ENCODE measurements around the gene DPH2. TPM values are rescaled to one million over a fixed set of nuclear protein-coding genes. Genes with fewer than 3 reads are reported as not detected.

The DPH2 gene
- polyA plus RNA-seq, 3 donors = 13.0 to 23.6 (median 14.1) TPM

DNA sequence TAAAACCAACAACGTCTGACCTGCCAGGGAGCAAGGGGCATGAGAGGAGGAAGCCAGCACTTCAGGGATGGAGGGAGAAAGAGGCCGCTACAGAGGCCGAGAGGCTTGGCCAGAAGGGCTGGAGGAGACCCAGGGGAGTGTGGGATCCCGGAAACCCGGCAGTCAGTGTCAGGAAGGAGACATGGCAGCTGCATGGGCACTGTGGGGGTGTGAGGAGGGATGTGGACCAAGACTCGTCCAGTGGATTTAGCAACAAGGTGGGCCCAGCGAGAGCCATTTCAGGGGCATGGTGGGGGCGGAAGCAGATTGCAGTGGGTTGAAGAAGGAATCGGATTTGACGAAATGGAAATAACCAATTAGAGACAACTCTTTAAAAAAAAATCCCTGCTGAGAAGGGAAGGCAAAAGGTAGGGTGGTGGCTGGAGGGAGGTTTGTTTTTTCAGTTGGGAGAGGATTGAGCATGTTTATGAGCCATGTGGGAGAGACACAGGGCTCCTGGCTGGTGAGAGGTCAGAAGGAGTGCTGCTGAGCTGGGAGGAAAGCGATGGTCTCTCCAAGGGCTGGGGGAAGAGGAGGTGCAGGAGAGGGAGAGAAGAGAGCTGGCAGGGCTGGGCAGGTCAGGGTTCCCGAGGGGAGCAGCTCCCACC is 13.6 kb downstream of the DPH2 start:
- Histone ChIP-seq H3K9ac (ENCODE audit: insufficient read depth, low read length, poor library complexity, severe bottlenecking) (no peak overlapping the region), H2AFZ (ENCODE audit: insufficient read depth, low read depth, low read length, poor library complexity, severe bottlenecking) (peak overlapping the region; percentile 52), H3K27me3 (ENCODE audit: control insufficient read depth in 2 of 2, insufficient read depth in 2 of 2, low read length in 2 of 2) (no peaks in the 10 kb centered on the region), H3K36me3 (replicated peaks in 1 of 2; ENCODE audit: control insufficient read depth in 1 of 2, insufficient read depth in 2 of 2, low read length in 2 of 2) (peaks cover 0 to under 1% of the 10 kb centered on the region in 2 donors), H3K4me3 (replicated peaks in 1 of 3; ENCODE audit: low read depth in 2 of 3, low read length in 3 of 3) (no peak overlapping the region), H3K4me1 (ENCODE audit: control insufficient read depth in 1 of 2, insufficient read depth in 2 of 2, low read length in 2 of 2) (peaks cover 20 to 35% of the 10 kb centered on the region in 2 donors), H3K79me2 (ENCODE audit: insufficient read depth, low read length) (peaks cover 4% of the 10 kb centered on the region), H3K9me3 (replicated peaks in 1 of 2; ENCODE audit: control insufficient read depth in 1 of 2, insufficient read depth in 1 of 2, low read length in 2 of 2) (no peaks in the 10 kb centered on the region), H3K4me2 (replicated peaks; ENCODE audit: extremely low read depth, low read length, poor library complexity, severe bottlenecking) (peak overlapping the region; percentile 41), H3K27ac (ENCODE audit: low read depth in 1 of 2, low read length in 2 of 2) (no peak overlapping the region), H4K20me1 (ENCODE audit: insufficient read depth, low read length) (peaks cover 9% of the 10 kb centered on the region)
- Mint-ChIP-seq H3K9me3 (peaks cover 0 to 2% (median 0%) of the 10 kb centered on the region in 7 donors), H3K27me3 (ENCODE audit: low read depth in 3 of 3) (peaks cover 4 to 6% (median 4%) of the 10 kb centered on the region in 3 donors), H3K4me1 (peaks cover 35% of the 10 kb centered on the region), H3K36me3 (peaks cover 5 to 9% of the 10 kb centered on the region in 2 donors), H3K4me3 (peak overlapping the region; percentile 11 to 57), H3K27ac (peak overlapping the region in 5 of 7 donors; percentile 12 to 89 (median 78))
- intact Hi-C loops (cut with micrococcal nuclease) = no loop called here
- TF ChIP-seq, protein P1, sequence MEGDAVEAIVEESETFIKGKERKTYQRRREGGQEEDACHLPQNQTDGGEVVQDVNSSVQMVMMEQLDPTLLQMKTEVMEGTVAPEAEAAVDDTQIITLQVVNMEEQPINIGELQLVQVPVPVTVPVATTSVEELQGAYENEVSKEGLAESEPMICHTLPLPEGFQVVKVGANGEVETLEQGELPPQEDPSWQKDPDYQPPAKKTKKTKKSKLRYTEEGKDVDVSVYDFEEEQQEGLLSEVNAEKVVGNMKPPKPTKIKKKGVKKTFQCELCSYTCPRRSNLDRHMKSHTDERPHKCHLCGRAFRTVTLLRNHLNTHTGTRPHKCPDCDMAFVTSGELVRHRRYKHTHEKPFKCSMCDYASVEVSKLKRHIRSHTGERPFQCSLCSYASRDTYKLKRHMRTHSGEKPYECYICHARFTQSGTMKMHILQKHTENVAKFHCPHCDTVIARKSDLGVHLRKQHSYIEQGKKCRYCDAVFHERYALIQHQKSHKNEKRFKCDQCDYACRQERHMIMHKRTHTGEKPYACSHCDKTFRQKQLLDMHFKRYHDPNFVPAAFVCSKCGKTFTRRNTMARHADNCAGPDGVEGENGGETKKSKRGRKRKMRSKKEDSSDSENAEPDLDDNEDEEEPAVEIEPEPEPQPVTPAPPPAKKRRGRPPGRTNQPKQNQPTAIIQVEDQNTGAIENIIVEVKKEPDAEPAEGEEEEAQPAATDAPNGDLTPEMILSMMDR (IDR thresholded peaks at IDR 0.05) = no peak
- 91% methylated on average over 8 of the region's 12 CpGs for WGBS (ENCODE audit: insufficient coverage)
- DNase-seq = no peak

- 97% methylated on average over 16 of the region's 16 CpGs for WGBS (ENCODE audit: insufficient coverage)
- H3K4me3 Mint-ChIP-seq = no peak overlapping the region
- Histone ChIP-seq H2AFZ (ENCODE audit: insufficient read depth, low read depth, low read length, poor library complexity, severe bottlenecking) (no peak overlapping the region), H3K27ac (ENCODE audit: low read depth in 1 of 2, low read length in 2 of 2) (no peak overlapping the region), H3K4me2 (replicated peaks; ENCODE audit: extremely low read depth, low read length, poor library complexity, severe bottlenecking) (no peak overlapping the region), H3K36me3 (replicated peaks in 1 of 2; ENCODE audit: control insufficient read depth in 1 of 2, insufficient read depth in 2 of 2, low read length in 2 of 2) (no peaks in the 10 kb centered on the region), H3K4me3 (replicated peaks in 1 of 3; ENCODE audit: low read depth in 2 of 3, low read length in 3 of 3) (no peak overlapping the region), H3K79me2 (ENCODE audit: insufficient read depth, low read length) (no peaks in the 10 kb centered on the region), H3K4me1 (ENCODE audit: control insufficient read depth in 1 of 2, insufficient read depth in 2 of 2, low read length in 2 of 2) (peaks cover 13 to 23% of the 10 kb centered on the region in 2 donors), H3K27me3 (ENCODE audit: control insufficient read depth in 2 of 2, insufficient read depth in 2 of 2, low read length in 2 of 2) (no peaks in the 10 kb centered on the region), H3K9me3 (replicated peaks in 1 of 2; ENCODE audit: control insufficient read depth in 1 of 2, insufficient read depth in 1 of 2, low read length in 2 of 2) (no peaks in the 10 kb centered on the region), H4K20me1 (ENCODE audit: insufficient read depth, low read length) (peaks cover 4% of the 10 kb centered on the region), H3K9ac (ENCODE audit: insufficient read depth, low read length, poor library complexity, severe bottlenecking) (no peak overlapping the region)
- H3K27ac Mint-ChIP-seq = no peak overlapping the region
- TF ChIP-seq, protein P1 (IDR thresholded peaks at IDR 0.05) = no peak
- peaks cover 27% of the 10 kb centered on the region for H3K4me1 Mint-ChIP-seq
- no peak for DNase-seq
- peaks cover 0 to 2% (median 0%) of the 10 kb centered on the region in 7 donors for H3K9me3 Mint-ChIP-seq
- H3K36me3 Mint-ChIP-seq = peaks cover 3 to 5% of the 10 kb centered on the region in 2 donors
- intact Hi-C loops (cut with micrococcal nuclease) = no loop called here
- H3K27me3 Mint-ChIP-seq (ENCODE audit: low read depth in 3 of 3) = peaks cover under 1 to 6% (median 4%) of the 10 kb centered on the region in 3 donors
Measured at GRCh38 chr1:43984855-43985254, 15.0 kb downstream of the DPH2 start.
